KOPT-K1 (cell line): ENCODE measurements around the gene PARK7.

Experiments used
- H3K27ac ChIP-seq: fragments of 200-600 bp; sonication (generic); 2 replicates; pipeline ENCODE4 v1.5.1; 2016; ENCODE audit warnings: antibody characterized with exemption, mild to moderate bottlenecking, low read depth, low read length; ENCODE audit not compliant: poor library complexity, severe bottlenecking
- H3K36me3 ChIP-seq: fragments of 200-600 bp; sonication (generic); 2 replicates; pipeline ENCODE4 v1.5.1; 2017; ENCODE audit warnings: antibody characterized with exemption, mild to moderate bottlenecking, low read length, moderate library complexity; ENCODE audit not compliant: insufficient read depth
- H3K9me3 ChIP-seq: fragments of 200-600 bp; sonication (generic); 2 replicates; pipeline ENCODE4 v1.5.1; 2017; ENCODE audit warnings: antibody characterized with exemption, low read length, mild to moderate bottlenecking; ENCODE audit not compliant: insufficient read depth, poor library complexity, severe bottlenecking

PARK7 gene

DNA sequence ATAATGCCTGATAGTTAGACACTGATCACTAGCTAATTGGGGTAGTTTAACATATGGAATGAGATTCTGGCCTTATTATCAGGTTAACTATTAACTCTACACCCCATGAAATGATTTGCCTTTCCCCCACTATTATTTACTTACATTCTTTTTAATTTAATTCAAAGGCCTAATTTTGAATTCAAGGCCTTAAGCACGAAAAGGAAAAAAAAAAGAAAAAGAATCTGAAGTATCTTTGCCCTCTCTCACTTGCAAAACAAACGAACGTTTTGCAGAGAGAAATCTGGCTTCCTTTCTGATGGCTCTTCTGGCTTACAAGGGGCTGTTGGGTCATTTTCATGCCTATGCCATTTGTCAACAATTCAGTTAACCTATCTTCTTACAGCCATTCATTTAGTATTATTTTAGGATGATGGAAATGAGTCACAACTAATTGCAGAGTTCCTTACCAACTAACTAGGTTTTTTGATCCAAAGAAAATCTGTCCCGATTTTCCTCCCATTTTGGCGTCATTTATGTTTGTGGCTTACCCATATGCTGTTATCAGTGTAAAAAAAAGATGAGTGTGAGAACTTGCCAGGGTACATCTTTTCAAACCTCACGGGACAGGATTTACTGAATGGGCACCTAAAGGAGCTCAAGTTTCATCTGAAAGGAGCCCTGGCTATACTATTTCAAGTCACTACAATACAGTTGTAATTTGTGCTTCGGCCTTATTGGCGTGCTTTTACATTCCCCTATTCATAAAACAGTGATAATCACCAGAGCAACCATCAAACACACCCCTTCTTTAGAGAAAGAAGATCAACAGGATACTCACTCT is 66.4 kb downstream of the PARK7 start:
- no peak overlapping the region for H3K27ac ChIP-seq
- no peaks in the 10 kb centered on the region for H3K9me3 ChIP-seq

DNA sequence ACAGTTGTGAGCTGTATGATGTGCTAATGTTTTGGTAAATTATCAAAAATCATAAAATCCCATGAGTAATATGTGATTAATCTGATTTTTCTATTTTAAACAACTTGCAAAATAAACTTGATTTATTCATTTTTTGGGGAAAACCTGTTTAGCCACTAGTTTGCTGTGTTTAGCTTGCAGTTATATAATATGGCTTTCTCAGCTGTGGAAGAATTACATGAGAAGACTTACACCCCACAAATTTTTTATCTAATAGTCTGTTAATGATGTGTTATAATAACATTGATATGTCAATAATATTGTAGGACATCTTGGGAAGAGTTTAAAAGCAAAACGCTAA is 67.0 kb downstream of the PARK7 start:
- Histone ChIP-seq H3K36me3 (no peaks in the 10 kb centered on the region), H3K9me3 (no peaks in the 10 kb centered on the region), H3K27ac (no peak overlapping the region)

More for the DNA sequence above, 66.4 kb downstream of the PARK7 start:
- H3K36me3 ChIP-seq: no peaks in the 10 kb centered on the region

DNA sequence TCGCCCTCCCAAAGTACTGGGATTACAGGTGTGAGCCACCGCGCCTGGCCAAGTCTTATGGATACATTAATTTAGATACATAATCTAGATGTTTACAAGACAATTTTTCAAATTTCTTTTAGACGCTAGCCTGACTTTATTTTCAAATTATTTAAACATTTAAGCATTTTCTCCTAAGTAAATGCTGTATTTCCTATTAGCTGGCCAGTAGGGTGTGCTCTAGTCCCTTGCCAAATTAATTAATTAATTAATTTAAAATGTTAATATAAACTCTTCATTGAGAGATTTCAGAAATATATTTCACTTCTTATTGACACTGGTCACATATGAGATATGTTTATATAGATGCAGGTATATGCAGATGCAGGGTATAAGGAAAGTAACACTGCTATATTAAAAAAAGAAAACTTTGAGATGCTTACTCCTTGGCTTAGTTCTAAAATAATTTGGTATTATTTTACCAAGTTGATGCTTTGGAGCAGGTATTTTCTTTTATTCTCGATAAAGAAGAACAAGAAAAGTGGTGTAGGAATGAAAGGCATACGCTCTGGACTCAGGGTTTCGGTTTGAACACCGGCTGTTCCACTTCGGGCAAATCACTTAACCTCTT is 69.8 kb downstream of the PARK7 start:
- Histone ChIP-seq H3K9me3 (no peaks in the 10 kb centered on the region), H3K27ac (no peak overlapping the region), H3K36me3 (no peaks in the 10 kb centered on the region)

- H3K36me3 ChIP-seq: no peaks in the 10 kb centered on the region
- H3K27ac ChIP-seq: no peak overlapping the region
- H3K9me3 ChIP-seq: no peaks in the 10 kb centered on the region
Measured at GRCh38 chr1:8032366-8032910, 70.9 kb downstream of the PARK7 start.

- Histone ChIP-seq H3K36me3 (no peaks in the 10 kb centered on the region), H3K27ac (no peak overlapping the region), H3K9me3 (no peaks in the 10 kb centered on the region)
Measured at GRCh38 chr1:8033322-8033721, 71.8 kb downstream of the PARK7 start.
